Measurements from ENCODE around the gene FMNL3. TPM values are rescaled to one million over a fixed set of nuclear protein-coding genes. Genes with fewer than 3 reads are reported as not detected.

FMNL3 gene
- total RNA-seq, 1 donor from 2014 or later = 21.1 TPM

DNA sequence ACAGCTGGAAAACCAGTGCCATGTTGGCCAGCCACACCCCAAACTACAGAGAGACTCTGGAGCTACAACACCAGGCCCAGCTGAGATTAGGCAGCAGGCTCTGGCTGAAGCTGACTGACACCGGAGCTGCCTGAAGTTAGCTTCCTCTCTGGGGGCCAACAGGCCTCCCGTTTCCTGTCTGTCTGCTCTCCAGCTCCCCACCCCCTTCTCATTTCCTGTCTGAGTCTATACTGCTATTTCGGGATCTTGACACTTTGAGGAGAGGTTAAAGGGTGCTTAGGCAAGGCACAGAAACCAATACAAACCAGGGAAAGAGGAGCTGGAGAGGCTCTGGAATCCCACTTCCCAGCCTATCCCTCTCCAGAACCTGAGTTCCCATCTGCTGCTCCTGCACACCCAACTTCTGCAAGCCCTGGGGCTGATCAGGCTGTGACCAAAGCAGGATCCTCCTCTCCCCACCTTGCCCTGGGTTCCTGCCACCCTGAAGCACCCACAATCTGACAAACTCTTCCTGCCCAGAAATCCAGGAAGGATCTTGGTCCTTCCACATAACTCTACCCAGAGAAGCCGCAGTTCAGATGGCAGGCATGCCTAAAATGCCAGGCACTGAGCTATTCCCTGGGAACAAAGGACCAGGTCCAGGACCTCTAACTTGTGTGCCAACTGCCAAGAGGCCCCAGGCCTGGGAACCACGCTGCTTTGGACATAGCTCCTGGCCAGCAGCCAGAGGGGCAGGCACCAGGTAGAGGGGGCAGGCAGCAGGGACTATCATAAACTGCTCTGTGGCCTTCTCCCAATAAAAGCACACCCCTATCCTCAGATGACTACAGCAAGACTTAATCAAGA lies 44.0 kb downstream of the FMNL3 start:
- Mint-ChIP-seq H3K27ac (peak overlapping the region; percentile 44), H3K4me3 (peak overlapping the region; percentile 39), H3K9me3 (no peaks in the 10 kb centered on the region), H3K36me3 (no peaks in the 10 kb centered on the region), H3K27me3 (no peaks in the 10 kb centered on the region), H3K4me1 (ENCODE audit: unreplicated experiment) (peaks cover 18% of the 10 kb centered on the region)
- DNase-seq (ENCODE audit: extremely low spot score, unreplicated experiment) = no peak
- no peak for TF ChIP-seq CTCF (conservative IDR thresholded peaks at IDR 0.05)

GRCh38 chr12:49661746-49662145 lies 45.5 kb downstream of the FMNL3 start:
- no peak for TF ChIP-seq CTCF (conservative IDR thresholded peaks at IDR 0.05)
- Mint-ChIP-seq H3K27ac (no peak overlapping the region), H3K27me3 (no peaks in the 10 kb centered on the region), H3K9me3 (no peaks in the 10 kb centered on the region), H3K36me3 (no peaks in the 10 kb centered on the region), H3K4me3 (no peak overlapping the region), H3K4me1 (ENCODE audit: unreplicated experiment) (peaks cover 18% of the 10 kb centered on the region)
- no peak for DNase-seq (ENCODE audit: extremely low spot score, unreplicated experiment)

GRCh38 chr12:49661191-49661590 lies 46.0 kb downstream of the FMNL3 start:
- Mint-ChIP-seq H3K36me3 (no peaks in the 10 kb centered on the region), H3K9me3 (no peaks in the 10 kb centered on the region), H3K4me1 (ENCODE audit: unreplicated experiment) (peaks cover 18% of the 10 kb centered on the region), H3K27ac (no peak overlapping the region), H3K27me3 (no peaks in the 10 kb centered on the region), H3K4me3 (no peak overlapping the region)
- no peak for TF ChIP-seq CTCF (conservative IDR thresholded peaks at IDR 0.05)
- no peak for DNase-seq (ENCODE audit: extremely low spot score, unreplicated experiment)

DNA sequence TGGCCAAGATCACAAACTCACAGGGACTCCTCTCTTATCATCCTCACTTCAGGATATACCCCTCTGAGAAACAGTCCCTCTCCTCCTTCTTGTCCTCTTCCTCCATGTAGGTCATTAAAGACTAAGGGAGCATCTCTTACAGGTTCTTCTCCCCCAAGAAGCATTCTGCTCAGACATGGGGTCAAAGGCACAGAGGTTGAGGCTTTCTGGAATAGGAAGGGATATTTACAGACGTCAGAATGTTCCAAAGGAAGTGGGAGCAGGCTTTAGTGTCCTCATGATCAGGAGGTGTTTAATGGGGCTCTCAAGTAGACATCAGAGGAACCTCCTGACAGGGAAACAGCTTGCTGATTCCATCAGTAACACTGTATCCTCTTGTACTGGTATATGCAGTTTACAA lies 47.5 kb downstream of the FMNL3 start:
- no peaks in the 10 kb centered on the region for H3K9me3 Mint-ChIP-seq
- TF ChIP-seq CTCF (conservative IDR thresholded peaks at IDR 0.05) = no peak
- DNase-seq (ENCODE audit: extremely low spot score, unreplicated experiment) = no peak
- H3K4me3 Mint-ChIP-seq = no peak overlapping the region
- H3K27me3 Mint-ChIP-seq = no peaks in the 10 kb centered on the region
- peaks cover 13% of the 10 kb centered on the region for H3K4me1 Mint-ChIP-seq (ENCODE audit: unreplicated experiment)
- no peaks in the 10 kb centered on the region for H3K36me3 Mint-ChIP-seq
- H3K27ac Mint-ChIP-seq = no peak overlapping the region

DNA sequence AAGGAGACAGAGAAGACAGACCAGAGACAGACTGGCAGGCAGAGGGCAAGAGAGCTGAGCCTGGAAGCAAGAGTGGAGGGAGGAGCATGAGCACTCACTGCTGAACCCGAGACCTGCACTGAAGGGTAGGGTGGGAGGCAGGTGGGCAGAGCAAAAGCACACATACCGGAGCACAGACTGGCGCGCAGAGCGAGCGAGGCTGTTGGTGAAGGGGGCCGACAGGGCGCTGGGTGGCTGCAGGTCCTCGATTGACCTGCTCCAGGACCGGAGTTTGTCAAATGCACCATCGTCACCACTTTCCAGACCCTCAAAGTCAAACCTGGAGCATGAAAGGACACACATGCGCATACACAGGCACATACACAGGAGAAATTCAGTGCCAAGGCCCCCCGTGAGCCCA lies 48.9 kb downstream of the FMNL3 start:
- no peaks in the 10 kb centered on the region for H3K9me3 Mint-ChIP-seq
- H3K27me3 Mint-ChIP-seq = no peaks in the 10 kb centered on the region
- no peaks in the 10 kb centered on the region for H3K36me3 Mint-ChIP-seq
- H3K4me1 Mint-ChIP-seq (ENCODE audit: unreplicated experiment) = peaks cover 7% of the 10 kb centered on the region
- no peak for TF ChIP-seq CTCF (conservative IDR thresholded peaks at IDR 0.05)
- H3K27ac Mint-ChIP-seq = no peak overlapping the region
- no peak for DNase-seq (ENCODE audit: extremely low spot score, unreplicated experiment)
- H3K4me3 Mint-ChIP-seq = no peak overlapping the region

Data from type B pancreatic cell (in vitro differentiated cells).